Peyer's patch (tissue), 4 donors: ENCODE results near the gene SPR. TPM values are rescaled to one million over a fixed set of nuclear protein-coding genes. Genes with fewer than 3 reads are reported as not detected.

ENCODE experiments used
- DNase-seq, 3 donors: peaks; one replicate each; pipeline ENCODE4 v3.0.0-alpha.2; 2017 to 2019
- H3K27ac ChIP-seq, 4 donors: fragments of 200-600 bp; sonication (generic); one replicate each; pipeline ENCODE4 v1.5.1; 2016 to 2019
- H3K27me3 ChIP-seq, 2 donors: fragments of 200-600 bp; sonication (generic); one replicate each; pipeline ENCODE4 v1.5.1; 2019
- H3K36me3 ChIP-seq, 3 donors: fragments of 200-600 bp; sonication (generic); one replicate each; pipeline ENCODE4 v1.5.1; 2016 to 2019
- H3K4me1 ChIP-seq, 4 donors: fragments of 200-600 bp; sonication (generic); one replicate each; pipeline ENCODE4 v1.5.1; 2016 to 2019
- H3K4me3 ChIP-seq, 4 donors: fragments of 200-600 bp; sonication (generic); 1 replicate in 3 of 4; 2 replicates in 1 of 4; pipeline ENCODE4 v1.5.1; 2016 to 2019; ENCODE audit warnings: mild to moderate bottlenecking in 1 of 4
- H3K9me3 ChIP-seq, 4 donors: fragments of 200-600 bp; sonication (generic); one replicate each; pipeline ENCODE4 v1.5.1; 2016 to 2019; ENCODE audit warnings: mild to moderate bottlenecking in 1 of 4
- CTCF ChIP-seq, 6 experiments: fragments of 450-650 bp in 4 of 6; fragments of 200-600 bp in 2 of 6; sonication (generic) in 1 of 6; IDR thresholded peaks; one replicate each; pipeline ENCODE4 v1.5.1; 2017 to 2019; ENCODE audit warnings: antibody characterized with exemption in 6 of 6, mild to moderate bottlenecking in 3 of 6, moderate library complexity in 1 of 6
- POLR2A ChIP-seq, 2 donors: fragments of 450-650 bp; IDR thresholded peaks; one replicate each; pipeline ENCODE4 v1.5.1; 2017; ENCODE audit warnings: antibody characterized with exemption in 2 of 2, mild to moderate bottlenecking in 2 of 2, moderate library complexity in 2 of 2
- total RNA-seq, 4 donors: library from RNA; depleted of rRNA; stranded (reverse); fragments of >200 nt; gene quantifications; one replicate each; pipeline ENCODE4 v1.1.0, GENCODE V29; 2016

The SPR gene
- 10 to 100 TPM; 28.1 to 66.0 (median 52.1) TPM for total RNA-seq

- Histone ChIP-seq H3K4me3 (peak within 1 kb of the TSS; percentile 54 to 94 (median 76)), H3K27me3 (no peaks in the 10 kb centered on the region), H3K27ac (peak within 1 kb of the TSS; percentile 65 to 92 (median 80)), H3K36me3 (peaks cover 0 to 10% (median 0%) of the 10 kb centered on the region in 3 donors), H3K9me3 (no peaks in the 10 kb centered on the region), H3K4me1 (peaks cover 0 to 31% (median 3%) of the 10 kb centered on the region in 4 donors)
- TF ChIP-seq POLR2A (IDR thresholded peaks at IDR 0.05) (peak in 1 of 2 donors; percentile 27), CTCF (IDR thresholded peaks at IDR 0.05) (peak in 2 of 6 experiments; percentile 10 to 14)
- DNase-seq: peak; percentile 42 to 89 (median 87)
Measured at GRCh38 chr2:72887032-72887739, at the start of gene SPR. SPR (plus strand) TSS chr2:72887408; CDS start chr2:72887433, 25 bp downstream.

- H3K27me3 ChIP-seq: no peaks in the 10 kb centered on the region
Measured at GRCh38 chr2:72840066-72840465, 47.1 kb upstream of the SPR start.

GRCh38 chr2:72841462-72842125, 45.6 kb upstream of the SPR start:
- Histone ChIP-seq H3K4me3 (no peak overlapping the region), H3K27me3 (no peaks in the 10 kb centered on the region), H3K9me3 (no peaks in the 10 kb centered on the region), H3K27ac (no peak overlapping the region), H3K4me1 (no peaks in the 10 kb centered on the region), H3K36me3 (no peaks in the 10 kb centered on the region)
- DNase-seq: no peak
- TF ChIP-seq CTCF (IDR thresholded peaks at IDR 0.05) (no peak), POLR2A (IDR thresholded peaks at IDR 0.05) (no peak)

More at GRCh38 chr2:72840066-72840465, 47.1 kb upstream of the SPR start:
- TF ChIP-seq CTCF (IDR thresholded peaks at IDR 0.05): no peak
- TF ChIP-seq POLR2A (IDR thresholded peaks at IDR 0.05): no peak
- H3K9me3 ChIP-seq: no peaks in the 10 kb centered on the region
- no peaks in the 10 kb centered on the region for H3K4me1 ChIP-seq
- no peak for DNase-seq
- H3K4me3 ChIP-seq: no peak overlapping the region
- no peak overlapping the region for H3K27ac ChIP-seq
- H3K36me3 ChIP-seq: no peaks in the 10 kb centered on the region

- Histone ChIP-seq H3K27ac (no peak overlapping the region), H3K36me3 (no peaks in the 10 kb centered on the region), H3K4me3 (no peak overlapping the region), H3K9me3 (no peaks in the 10 kb centered on the region), H3K4me1 (no peaks in the 10 kb centered on the region), H3K27me3 (no peaks in the 10 kb centered on the region)
- TF ChIP-seq POLR2A (IDR thresholded peaks at IDR 0.05): no peak
- no peak for TF ChIP-seq CTCF (IDR thresholded peaks at IDR 0.05)
- DNase-seq: no peak
Measured at GRCh38 chr2:72843301-72843700, 43.9 kb upstream of the SPR start.

GRCh38 chr2:72846171-72847095, 40.8 kb upstream of the SPR start:
- no peak for DNase-seq
- no peak overlapping the region for H3K4me3 ChIP-seq
- H3K9me3 ChIP-seq: no peaks in the 10 kb centered on the region
- no peaks in the 10 kb centered on the region for H3K36me3 ChIP-seq
- TF ChIP-seq CTCF (IDR thresholded peaks at IDR 0.05) (no peak), POLR2A (IDR thresholded peaks at IDR 0.05) (no peak)
- no peaks in the 10 kb centered on the region for H3K4me1 ChIP-seq
- H3K27me3 ChIP-seq: no peaks in the 10 kb centered on the region
- H3K27ac ChIP-seq: no peak overlapping the region
